ENCODE measurements around the gene FZD10. TPM values are rescaled to one million over a fixed set of nuclear protein-coding genes. Genes with fewer than 3 reads are reported as not detected.

Gene FZD10
- total and polyA plus RNA-seq, 2 of the 4 experiments (the other 2 are of a cell fraction): not detected

DNA sequence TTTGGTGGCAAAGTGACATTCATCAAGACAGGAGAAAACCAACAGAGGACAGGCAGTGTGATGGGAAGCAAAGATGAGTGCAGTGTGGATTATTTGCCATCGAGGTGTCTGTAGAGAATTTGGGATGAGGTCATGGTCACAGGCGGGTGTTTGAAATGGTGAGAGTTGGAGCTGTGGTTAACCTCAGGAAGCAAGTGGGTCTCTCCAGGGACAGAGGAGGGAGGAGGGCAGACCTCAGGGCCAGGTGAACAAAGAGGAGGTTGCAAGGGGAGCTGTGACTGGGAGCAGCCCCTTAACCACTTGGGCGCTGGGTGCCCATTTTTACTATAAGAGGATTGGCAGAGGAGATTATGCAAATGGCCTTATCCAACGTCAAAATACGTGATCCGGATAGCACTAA lies 7.0 kb downstream of the FZD10 start:
- H2AK9ac ChIP-seq (replicated peaks; ENCODE audit: low read depth, low read length, poor library complexity): no peak overlapping the region
- H3K9me1 ChIP-seq (ENCODE audit: insufficient read depth, low read length): no peaks in the 10 kb centered on the region
- H3K9ac ChIP-seq (ENCODE audit: low read depth, low read length): no peak overlapping the region
- no peaks in the 10 kb centered on the region for H3K36me3 ChIP-seq (ENCODE audit: control insufficient read depth, insufficient read depth, low read length)
- H3K4ac ChIP-seq (ENCODE audit: low read depth, low read length): no peak overlapping the region
- H3K4me1 ChIP-seq (ENCODE audit: control insufficient read depth, insufficient read depth, low read length): no peaks in the 10 kb centered on the region
- H2BK120ac ChIP-seq (ENCODE audit: low read depth, low read length): no peak overlapping the region
- no peak overlapping the region for H2BK15ac ChIP-seq (ENCODE audit: low read depth, low read length)
- intact Hi-C loops (cut with micrococcal nuclease) (no loop called here), in situ Hi-C loops (cut with MboI; ENCODE audit: low sequenced_read_pairs) (no loop called here), dilution Hi-C loops (cut with HindIII; ENCODE audit: low sequenced_read_pairs, unreplicated experiment) (no loop called here)
- no peak overlapping the region for H3K4me3 ChIP-seq (ENCODE audit: insufficient read depth, low read depth, low read length)
- POLR2A ChIA-PET (ENCODE audit: unreplicated experiment): no interaction called here
- no peak overlapping the region for H4K8ac ChIP-seq (ENCODE audit: low read depth in 2 of 2, low read length in 2 of 2)
- H3K4me2 ChIP-seq (ENCODE audit: low read depth, low read length): no peak overlapping the region
- no peak overlapping the region for H3K56ac ChIP-seq (ENCODE audit: extremely low read depth, insufficient read depth, low read length)
- H3K18ac ChIP-seq (ENCODE audit: low read depth, low read length): no peak overlapping the region
- no peak overlapping the region for H2BK20ac ChIP-seq (ENCODE audit: low read depth, low read length)
- no peak overlapping the region for H2AFZ ChIP-seq (replicated peaks; ENCODE audit: low read length, poor library complexity)
- H3K14ac ChIP-seq (replicated peaks; ENCODE audit: low read depth, low read length): no peak overlapping the region
- BruUV-seq (replicated peaks): no TSS peak
- H3K23ac ChIP-seq (ENCODE audit: low read depth, low read length): no peak overlapping the region
- H4K20me1 ChIP-seq (ENCODE audit: insufficient read depth, low read length): no peaks in the 10 kb centered on the region
- DNase-seq (no peak), ATAC-seq (ENCODE audit: low read depth) (no peak)
- TF ChIP-seq, protein P1, sequence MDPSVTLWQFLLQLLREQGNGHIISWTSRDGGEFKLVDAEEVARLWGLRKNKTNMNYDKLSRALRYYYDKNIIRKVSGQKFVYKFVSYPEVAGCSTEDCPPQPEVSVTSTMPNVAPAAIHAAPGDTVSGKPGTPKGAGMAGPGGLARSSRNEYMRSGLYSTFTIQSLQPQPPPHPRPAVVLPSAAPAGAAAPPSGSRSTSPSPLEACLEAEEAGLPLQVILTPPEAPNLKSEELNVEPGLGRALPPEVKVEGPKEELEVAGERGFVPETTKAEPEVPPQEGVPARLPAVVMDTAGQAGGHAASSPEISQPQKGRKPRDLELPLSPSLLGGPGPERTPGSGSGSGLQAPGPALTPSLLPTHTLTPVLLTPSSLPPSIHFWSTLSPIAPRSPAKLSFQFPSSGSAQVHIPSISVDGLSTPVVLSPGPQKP (IDR thresholded peaks at IDR 0.05; ENCODE audit: borderline replicate concordance, low read depth, low read length): no peak
- TF ChIP-seq MAFK (IDR thresholded peaks at IDR 0.05; ENCODE audit: low read depth, low read length) (no peak), CEBPB (IDR thresholded peaks at IDR 0.05; ENCODE audit: low read depth, low read length) (no peak), POLR2A (IDR thresholded peaks at IDR 0.05; ENCODE audit: low read depth, low read length) (no peak), MAZ (IDR thresholded peaks at IDR 0.05; ENCODE audit: borderline replicate concordance, low read depth, low read length) (no peak), RFX5 (IDR thresholded peaks at IDR 0.05; ENCODE audit: low read depth, low read length) (no peak), SMC3 (IDR thresholded peaks at IDR 0.05; ENCODE audit: low read depth, low read length) (no peak), MXI1 (IDR thresholded peaks at IDR 0.05; ENCODE audit: borderline replicate concordance, low read depth, low read length) (no peak), RAD21 (IDR thresholded peaks at IDR 0.05; ENCODE audit: low read length) (no peak), CHD1 (IDR thresholded peaks at IDR 0.05; ENCODE audit: low read depth, low read length) (no peak), BHLHE40 (IDR thresholded peaks at IDR 0.05; ENCODE audit: low read depth, low read length) (no peak), FOS (IDR thresholded peaks at IDR 0.05; ENCODE audit: low read depth, low read length) (no peak)
- TF ChIP-seq, protein P2, sequence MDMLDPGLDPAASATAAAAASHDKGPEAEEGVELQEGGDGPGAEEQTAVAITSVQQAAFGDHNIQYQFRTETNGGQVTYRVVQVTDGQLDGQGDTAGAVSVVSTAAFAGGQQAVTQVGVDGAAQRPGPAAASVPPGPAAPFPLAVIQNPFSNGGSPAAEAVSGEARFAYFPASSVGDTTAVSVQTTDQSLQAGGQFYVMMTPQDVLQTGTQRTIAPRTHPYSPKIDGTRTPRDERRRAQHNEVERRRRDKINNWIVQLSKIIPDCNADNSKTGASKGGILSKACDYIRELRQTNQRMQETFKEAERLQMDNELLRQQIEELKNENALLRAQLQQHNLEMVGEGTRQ (IDR thresholded peaks at IDR 0.05; ENCODE audit: low read depth, low read length): no peak
- no peak overlapping the region for H2BK5ac ChIP-seq (ENCODE audit: low read depth, low read length, poor library complexity, severe bottlenecking)
- no peaks in the 10 kb centered on the region for H3K79me1 ChIP-seq (ENCODE audit: low read depth in 1 of 2, low read length in 2 of 2)
- peaks cover 11% of the 10 kb centered on the region; the same call in 1 of the 2 replicates for H3K9me3 ChIP-seq (ENCODE audit: control insufficient read depth, insufficient read depth, low read length)
- no CpG with 5 or more reads among the region's 6 CpGs for WGBS, 2 experiments (ENCODE audit: extremely low coverage in 2 of 2, insufficient read length in 1 of 2)
- no peak overlapping the region for H3K27ac ChIP-seq (ENCODE audit: insufficient read depth, low read length)
- CTCF ChIA-PET: no interaction called here
- H4K5ac ChIP-seq (ENCODE audit: low read depth, low read length): no peak overlapping the region
- H2AK5ac ChIP-seq (ENCODE audit: low read depth, low read length): no peak overlapping the region
- H3K27me3 ChIP-seq (ENCODE audit: control insufficient read depth, insufficient read depth, low read length): no peaks in the 10 kb centered on the region
- H4K91ac ChIP-seq (ENCODE audit: insufficient read depth, low read depth, low read length): no peak overlapping the region

Measured in IMR-90 (cell line).